OCI-LY3 (cell line): Measurements from ENCODE around the gene GFOD1.

ENCODE experiments used
- H2AFZ ChIP-seq: fragments of 200-600, 300-600 bp; shearing (Covaris generic); 2 replicates; pipeline ENCODE4 v1.6.0; 2014; ENCODE audit warnings: antibody characterized with exemption, low read depth, low read length
- H3K27ac ChIP-seq: fragments of 200-600, 300-600 bp; sonication (generic); 2 replicates; pipeline ENCODE4 v1.5.1; 2014; ENCODE audit warnings: mild to moderate bottlenecking, low read length, moderate library complexity, mixed read lengths
- H3K27me3 ChIP-seq: fragments of 200-600, 300-600 bp; sonication (generic); 2 replicates; pipeline ENCODE4 v1.6.1; 2014; ENCODE audit warnings: low read depth, low read length, mixed read lengths
- H3K36me3 ChIP-seq: fragments of 200-600, 300-600 bp; sonication (generic); replicated peaks from 2 replicates; pipeline ENCODE3; 2014; ENCODE audit warnings: low read depth, low read length, mixed read lengths
- H3K4me1 ChIP-seq: fragments of 300-600, 200-600 bp; sonication (generic); 2 replicates; pipeline ENCODE4 v1.6.1; 2014; ENCODE audit warnings: low read length, mixed read lengths
- H3K4me2 ChIP-seq: fragments of 200-600, 300-600 bp; sonication (generic); 2 replicates; pipeline ENCODE4 v1.6.1; 2014; ENCODE audit warnings: low read length, mixed read lengths
- H3K4me3 ChIP-seq: fragments of 300-600, 200-600 bp; sonication (generic); 2 replicates; pipeline ENCODE4 v1.5.1; 2014; ENCODE audit warnings: antibody characterized with exemption, mild to moderate bottlenecking, low read length, moderate library complexity
- H3K79me2 ChIP-seq: fragments of 300-600, 200-600 bp; shearing (Covaris generic); 2 replicates; pipeline ENCODE4 v1.6.1; 2014; ENCODE audit warnings: mild to moderate bottlenecking, low read length, mixed read lengths
- H3K9ac ChIP-seq: fragments of 300-600, 200-600 bp; shearing (Covaris generic); 2 replicates; pipeline ENCODE4 v1.6.0; 2014; ENCODE audit warnings: mild to moderate bottlenecking, low read length, moderate library complexity
- H3K9me3 ChIP-seq: fragments of 200-600, 300-600 bp; shearing (Covaris generic); 2 replicates; pipeline ENCODE4 v1.6.1; 2014; ENCODE audit warnings: low read length, mixed read lengths; ENCODE audit not compliant: insufficient read depth
- H4K20me1 ChIP-seq: fragments of 200-600, 300-600 bp; sonication (generic); 2 replicates; pipeline ENCODE4 v1.6.1; 2016; ENCODE audit warnings: low read length, mixed read lengths; ENCODE audit not compliant: insufficient read depth
- CTCF ChIP-seq: fragments of 200-600, 300-600 bp; sonication (generic); IDR thresholded peaks from 2 replicates; pipeline ENCODE4 v1.5.1; 2014; ENCODE audit warnings: antibody characterized with exemption, low read length, low read depth
- EZH2phosphoT487 ChIP-seq: fragments of 200-600 bp; shearing (Covaris generic); IDR thresholded peaks from 2 replicates; pipeline ENCODE4 v1.6.1; 2018; ENCODE audit warnings: antibody characterized with exemption, mixed run types, low read depth

GFOD1 gene

GRCh38 chr6:13372688-13373487 lies 114.5 kb downstream of the GFOD1 start:
- no peaks in the 10 kb centered on the region for H3K36me3 ChIP-seq
- H3K9me3 ChIP-seq, result no peaks in the 10 kb centered on the region
- H3K79me2 ChIP-seq, result no peaks in the 10 kb centered on the region
- H3K4me2 ChIP-seq, result no peak overlapping the region
- H2AFZ ChIP-seq, result no peak overlapping the region
- TF ChIP-seq EZH2phosphoT487 (no peak), CTCF (no peak)
- H3K27ac ChIP-seq, result no peak overlapping the region
- H3K27me3 ChIP-seq, result peaks cover 10% of the 10 kb centered on the region; the same call in 1 of the 2 replicates
- no peak overlapping the region for H3K4me3 ChIP-seq
- no peak overlapping the region for H3K9ac ChIP-seq
- no peaks in the 10 kb centered on the region for H4K20me1 ChIP-seq
- peaks cover 13% of the 10 kb centered on the region for H3K4me1 ChIP-seq

DNA sequence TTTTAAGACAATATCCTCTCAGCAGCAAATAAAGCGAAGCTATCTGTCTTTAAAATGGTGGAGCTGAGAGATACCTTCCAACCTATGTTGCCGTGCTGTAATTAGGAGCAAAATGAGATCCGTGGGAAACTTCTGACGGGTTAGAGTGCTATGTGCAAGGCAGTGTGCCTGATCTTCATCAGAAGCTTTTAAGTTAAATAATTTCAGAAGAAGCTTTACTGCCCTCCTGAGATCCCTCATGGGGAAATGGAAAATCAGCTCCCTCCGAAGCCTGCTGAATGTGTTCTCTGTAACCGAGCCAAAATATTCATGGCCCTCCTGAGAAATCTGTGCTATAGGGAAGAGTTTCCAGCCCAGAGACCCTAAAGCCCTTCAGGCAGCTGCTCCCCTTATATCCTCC lies 115.3 kb downstream of the GFOD1 start:
- no peak for TF ChIP-seq CTCF
- no peak for TF ChIP-seq EZH2phosphoT487
- Histone ChIP-seq H3K4me3 (no peak overlapping the region), H3K27ac (no peak overlapping the region), H3K4me2 (no peak overlapping the region), H2AFZ (no peak overlapping the region), H3K9me3 (no peaks in the 10 kb centered on the region), H3K9ac (no peak overlapping the region), H3K36me3 (no peaks in the 10 kb centered on the region), H4K20me1 (no peaks in the 10 kb centered on the region), H3K27me3 (peaks cover 10% of the 10 kb centered on the region; the same call in 1 of the 2 replicates), H3K4me1 (peaks cover 11% of the 10 kb centered on the region), H3K79me2 (no peaks in the 10 kb centered on the region)

DNA sequence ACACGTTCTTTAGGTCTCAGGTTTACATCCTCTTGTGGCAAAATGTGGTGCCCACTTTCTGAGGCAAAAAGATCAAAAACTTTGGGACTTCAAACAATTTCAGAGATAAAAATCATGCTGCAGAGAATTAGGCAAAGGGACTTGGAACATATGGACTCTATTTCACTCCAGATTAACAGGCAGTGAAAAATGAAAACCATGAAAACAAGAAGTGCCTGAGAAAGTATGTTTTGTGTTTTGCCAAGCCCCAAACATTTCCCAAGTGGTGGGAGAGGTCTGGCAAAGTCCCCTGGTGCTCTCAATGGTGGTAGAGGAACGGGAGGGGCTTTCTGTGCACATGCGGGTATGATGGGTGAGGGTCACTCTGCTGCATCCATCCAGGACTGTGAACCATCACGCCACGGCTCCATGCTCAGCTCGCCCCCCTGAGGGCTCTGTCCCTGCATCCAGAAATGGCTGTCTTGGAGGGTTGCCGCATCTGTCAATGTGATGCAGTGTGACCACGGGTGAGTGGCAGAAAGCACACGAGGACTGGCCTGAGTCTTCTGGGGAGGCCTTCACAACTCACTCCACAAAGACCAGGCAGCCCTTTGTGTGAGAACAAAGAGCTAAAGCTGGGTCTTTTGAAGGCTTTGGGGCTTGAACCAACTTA lies 115.9 kb downstream of the GFOD1 start:
- Histone ChIP-seq H2AFZ (no peak overlapping the region), H3K27me3 (peaks cover 10% of the 10 kb centered on the region; the same call in 1 of the 2 replicates), H3K79me2 (no peaks in the 10 kb centered on the region), H3K4me2 (no peak overlapping the region), H3K36me3 (no peaks in the 10 kb centered on the region), H3K9me3 (no peaks in the 10 kb centered on the region), H3K27ac (no peak overlapping the region), H3K4me3 (no peak overlapping the region), H3K4me1 (peaks cover 11% of the 10 kb centered on the region), H4K20me1 (no peaks in the 10 kb centered on the region), H3K9ac (no peak overlapping the region)
- TF ChIP-seq CTCF, result no peak

GRCh38 chr6:13370623-13371022 lies 116.8 kb downstream of the GFOD1 start:
- Histone ChIP-seq H3K9ac (no peak overlapping the region), H2AFZ (no peak overlapping the region), H3K27me3 (peaks cover 10% of the 10 kb centered on the region; the same call in 1 of the 2 replicates), H3K9me3 (no peaks in the 10 kb centered on the region), H3K4me3 (no peak overlapping the region), H4K20me1 (no peaks in the 10 kb centered on the region), H3K79me2 (no peaks in the 10 kb centered on the region), H3K4me1 (peaks cover 7% of the 10 kb centered on the region), H3K27ac (no peak overlapping the region), H3K36me3 (no peaks in the 10 kb centered on the region), H3K4me2 (no peak overlapping the region)
- no peak for TF ChIP-seq EZH2phosphoT487
- no peak for TF ChIP-seq CTCF
